ENCODE measurements around the gene ANKRD18A. TPM values are rescaled to one million over a fixed set of nuclear protein-coding genes. Genes with fewer than 3 reads are reported as not detected.
"Not testable (repeated sequence)": the region's sequence is repeated elsewhere in the genome, so short reads cannot be mapped to it uniquely, and the experiment has no call there.

Gene ANKRD18A
- total RNA-seq, 2 donors from 2014 or later: 0.09 to 0.14 TPM

DNA sequence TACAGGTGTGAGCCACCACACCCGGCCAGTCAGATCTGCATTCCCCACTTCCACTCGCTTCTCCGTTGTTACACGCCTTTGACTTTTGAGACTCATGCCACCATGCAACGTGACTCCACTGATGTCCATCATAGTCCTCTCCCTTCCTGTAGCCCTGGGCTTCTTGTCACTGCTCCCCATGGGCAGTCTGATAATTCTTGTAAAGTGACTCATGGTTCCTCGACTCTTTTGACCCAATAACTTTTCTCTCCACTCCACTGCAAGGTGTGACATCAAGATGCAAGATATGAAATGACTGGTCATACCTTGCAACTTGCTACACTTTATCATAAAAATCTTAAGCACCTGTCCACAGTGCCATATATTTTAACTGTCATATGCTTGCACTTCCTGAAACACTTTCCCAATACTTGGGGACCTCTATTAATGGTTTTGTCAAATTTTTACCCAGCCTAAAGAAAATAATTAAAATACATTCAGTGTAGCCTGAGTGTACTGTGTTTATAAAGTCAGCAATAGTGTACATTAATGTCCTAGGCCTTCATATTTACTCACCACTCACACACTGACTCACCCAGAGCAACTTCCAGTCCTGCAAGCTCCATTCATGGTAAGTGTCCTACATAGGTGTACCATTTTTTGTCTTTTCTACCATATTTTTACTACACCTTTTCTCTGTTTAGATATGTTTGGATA is 18.6 kb upstream of the ANKRD18A start:
- intact Hi-C loops (cut with DNase I): no loop called here
- no peak for DNase-seq (ENCODE audit: low spot score)

DNA sequence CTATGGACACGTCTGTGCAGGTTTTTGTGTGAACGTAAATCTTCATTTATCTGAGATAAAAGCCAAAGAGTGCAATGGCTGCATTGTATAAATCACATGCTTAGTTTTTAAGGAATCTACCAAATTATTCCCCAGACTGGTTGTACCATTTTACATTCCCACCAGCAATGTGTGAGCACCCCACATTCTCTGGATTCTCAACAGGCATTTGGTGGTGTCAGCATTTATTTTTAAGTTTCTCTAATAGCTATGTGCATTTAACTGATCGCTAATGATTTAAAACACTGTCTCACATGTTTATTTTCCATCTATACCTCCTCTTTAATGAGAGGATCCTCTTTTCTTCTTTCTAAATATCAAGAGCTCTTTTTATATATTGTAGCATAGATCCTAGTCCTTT is 13.9 kb upstream of the ANKRD18A start:
- intact Hi-C loops (cut with DNase I): no loop called here
- DNase-seq (ENCODE audit: low spot score): no peak

DNA sequence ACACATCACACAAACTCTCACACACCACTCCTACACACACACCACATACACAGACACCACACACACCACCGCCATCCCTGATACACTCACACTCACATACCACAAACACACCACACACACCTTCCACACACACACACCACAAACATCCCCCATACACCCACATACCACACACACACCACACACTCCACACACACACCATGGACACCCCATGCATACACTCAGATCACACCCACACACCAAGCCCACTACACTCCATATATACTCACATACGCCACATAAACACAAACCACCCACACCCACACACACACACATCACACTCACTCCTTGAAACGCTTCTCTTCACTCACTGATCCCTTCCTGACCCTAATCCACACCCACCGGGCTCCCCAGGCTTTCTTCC is 9.1 kb upstream of the ANKRD18A start:
- intact Hi-C loops (cut with DNase I): no loop called here

DNA sequence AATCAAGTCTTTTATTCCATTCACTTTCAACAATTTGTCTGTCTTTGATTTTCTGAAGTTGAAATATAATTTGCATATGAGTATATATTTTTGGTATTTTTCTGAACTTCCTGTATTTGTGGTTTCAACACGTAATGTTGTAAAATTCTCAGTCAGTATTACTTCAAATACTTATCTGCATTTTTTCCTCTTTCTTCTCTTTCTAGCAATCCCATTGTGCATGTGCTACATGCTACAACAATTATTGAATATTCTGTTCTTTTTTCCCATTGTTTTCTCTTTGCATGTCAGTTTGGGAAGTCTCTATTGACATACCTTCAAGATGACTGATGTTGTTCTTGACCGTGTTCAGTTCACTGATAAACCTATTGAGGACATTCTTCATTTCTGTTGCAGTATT is 5.6 kb upstream of the ANKRD18A start:
- no peak for DNase-seq (ENCODE audit: low spot score)
- intact Hi-C loops (cut with DNase I): no loop called here

More for the DNA sequence above, 9.1 kb upstream of the ANKRD18A start:
- no peak for DNase-seq (ENCODE audit: low spot score)

- intact Hi-C loops (cut with DNase I): no loop called here
- no peak for DNase-seq (ENCODE audit: low spot score)
Observed at GRCh38 chr9:38622951-38623350, 2.6 kb upstream of the ANKRD18A start.

DNA sequence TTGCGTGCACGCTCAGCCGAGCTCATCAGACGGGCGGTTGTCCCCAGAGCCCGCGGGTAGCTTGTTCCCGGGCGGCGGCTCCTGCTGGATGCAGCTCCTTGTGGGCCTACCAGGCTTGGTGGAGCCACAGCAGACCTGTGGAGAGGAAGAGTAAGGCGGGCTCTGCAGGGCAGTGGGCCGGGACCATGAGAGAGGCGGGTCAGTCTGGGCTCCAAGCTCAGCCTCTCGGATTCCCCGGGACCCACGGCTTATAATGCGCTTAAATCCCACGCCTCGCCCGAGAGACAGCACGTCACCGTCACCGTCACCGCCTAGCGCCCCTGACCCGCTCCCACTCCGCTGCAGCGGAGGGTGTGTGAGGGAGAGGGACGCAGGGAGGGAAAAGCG is 1.9 kb upstream of the ANKRD18A start:
- intact Hi-C loops (cut with DNase I): no loop called here
- DNase-seq (ENCODE audit: low spot score): peak; percentile 80

DNA sequence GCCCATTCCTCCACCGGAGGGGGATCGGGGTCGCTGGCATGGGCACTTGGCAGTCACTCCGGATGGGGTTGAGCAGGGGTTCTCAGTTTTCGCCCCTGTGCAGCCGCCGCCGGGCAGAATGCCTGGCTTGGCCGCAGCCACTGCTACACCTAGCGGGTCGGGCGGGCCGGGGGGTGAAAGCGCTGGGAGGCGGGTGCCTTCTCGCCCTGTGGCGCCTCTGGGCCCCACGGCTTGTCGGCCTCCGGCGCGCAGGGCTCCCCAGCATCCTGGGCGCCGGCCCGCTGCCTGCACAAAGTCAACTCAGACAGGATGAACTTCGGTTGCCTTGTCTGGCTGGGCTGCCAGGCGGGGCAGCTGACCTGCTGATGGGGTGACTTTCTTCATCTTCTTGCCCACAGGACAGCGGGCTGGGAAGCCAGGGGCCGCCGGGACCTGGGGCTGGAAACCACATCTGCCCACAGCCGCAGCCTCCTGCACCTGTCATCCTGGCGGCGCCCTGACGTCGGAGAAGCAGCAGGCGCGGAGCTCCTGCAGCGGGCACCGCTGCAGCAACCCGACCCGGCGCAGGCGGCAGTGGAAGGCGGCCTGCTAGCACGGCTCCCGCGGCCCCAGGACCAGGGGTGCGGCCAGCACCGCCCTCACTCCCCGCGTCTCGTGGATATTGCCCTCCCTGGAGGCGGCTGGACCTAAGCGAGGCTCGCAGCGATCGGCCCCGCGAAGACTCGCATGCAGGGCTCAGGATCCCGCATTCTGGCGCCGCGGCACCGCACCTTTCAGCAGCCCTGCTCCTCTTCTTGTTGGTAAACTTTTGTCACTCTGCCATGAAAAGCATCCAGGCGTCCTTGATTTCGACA is 1.3 kb upstream of the ANKRD18A start:
- intact Hi-C loops (cut with DNase I): no loop called here
- peak; percentile 78 for DNase-seq (ENCODE audit: low spot score)

DNA sequence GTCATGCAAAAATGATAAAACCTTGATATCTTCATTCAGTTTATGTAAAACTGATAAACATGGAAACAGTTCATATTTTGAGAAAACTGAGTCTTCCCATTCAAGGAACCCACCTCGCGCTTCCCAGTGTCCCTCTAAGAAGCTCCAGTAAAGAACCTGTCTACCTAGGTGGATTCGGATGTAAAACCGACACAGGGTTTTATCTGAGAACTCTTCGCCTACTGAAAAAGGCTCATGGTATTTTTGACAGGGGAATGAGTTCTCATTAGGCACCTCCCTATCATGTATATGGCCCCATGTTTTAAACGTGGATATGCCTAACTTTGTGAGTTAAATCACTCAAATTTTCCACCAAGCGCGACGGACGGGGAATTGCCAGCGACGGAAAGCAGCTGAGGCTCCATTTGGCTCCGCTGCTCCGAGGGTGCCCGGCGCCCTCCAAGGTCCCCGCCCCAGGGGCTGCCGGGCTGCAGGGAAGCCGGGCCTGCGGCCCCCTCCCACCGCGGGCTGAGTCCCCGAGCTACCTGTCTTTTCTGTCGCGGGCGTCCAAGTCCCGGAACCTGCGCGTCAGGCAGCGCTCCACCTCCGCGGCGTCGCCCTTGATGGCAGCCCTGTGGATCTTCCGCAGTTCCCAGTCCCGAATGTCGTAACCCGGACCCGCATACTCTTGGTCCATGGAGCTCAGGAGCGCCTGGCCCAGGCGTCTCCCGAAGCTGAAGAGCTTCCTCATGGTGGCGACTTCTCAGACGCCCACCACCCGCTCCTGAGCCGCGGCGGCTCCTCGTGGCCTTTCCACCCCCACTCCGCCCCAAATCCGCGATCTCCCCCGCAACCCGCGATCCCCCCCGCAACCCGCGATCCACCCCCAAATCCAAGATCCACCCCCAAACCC is 594 bp downstream of the ANKRD18A start:
- intact Hi-C loops (cut with DNase I): no loop called here
- DNase-seq (ENCODE audit: low spot score): peak; percentile 76

- DNase-seq (ENCODE audit: low spot score); intact Hi-C loops (cut with DNase I): not testable (repeated sequence)
Observed at GRCh38 chr9:38598029-38598745, 22.2 kb downstream of the ANKRD18A start.

DNA sequence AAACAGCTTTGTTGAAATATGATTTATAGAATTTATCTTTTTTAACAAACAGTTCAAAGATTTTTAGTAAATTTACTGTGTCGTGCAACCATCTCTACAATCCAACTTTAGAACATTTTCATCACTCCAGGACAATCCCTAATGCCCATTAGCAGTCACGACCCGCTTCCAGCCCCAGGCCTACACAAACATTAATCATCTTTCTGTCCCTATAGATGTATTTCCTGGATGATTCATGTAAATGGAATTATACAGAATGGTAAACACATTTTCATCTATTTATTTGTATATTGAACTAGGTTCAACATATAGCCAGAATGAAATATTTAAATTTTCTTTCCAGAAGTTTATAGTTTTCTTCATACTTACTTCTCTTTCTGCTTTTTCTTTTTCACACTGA is 25.3 kb downstream of the ANKRD18A start:
- DNase-seq (ENCODE audit: low spot score); intact Hi-C loops (cut with DNase I): not testable (repeated sequence)

DNA sequence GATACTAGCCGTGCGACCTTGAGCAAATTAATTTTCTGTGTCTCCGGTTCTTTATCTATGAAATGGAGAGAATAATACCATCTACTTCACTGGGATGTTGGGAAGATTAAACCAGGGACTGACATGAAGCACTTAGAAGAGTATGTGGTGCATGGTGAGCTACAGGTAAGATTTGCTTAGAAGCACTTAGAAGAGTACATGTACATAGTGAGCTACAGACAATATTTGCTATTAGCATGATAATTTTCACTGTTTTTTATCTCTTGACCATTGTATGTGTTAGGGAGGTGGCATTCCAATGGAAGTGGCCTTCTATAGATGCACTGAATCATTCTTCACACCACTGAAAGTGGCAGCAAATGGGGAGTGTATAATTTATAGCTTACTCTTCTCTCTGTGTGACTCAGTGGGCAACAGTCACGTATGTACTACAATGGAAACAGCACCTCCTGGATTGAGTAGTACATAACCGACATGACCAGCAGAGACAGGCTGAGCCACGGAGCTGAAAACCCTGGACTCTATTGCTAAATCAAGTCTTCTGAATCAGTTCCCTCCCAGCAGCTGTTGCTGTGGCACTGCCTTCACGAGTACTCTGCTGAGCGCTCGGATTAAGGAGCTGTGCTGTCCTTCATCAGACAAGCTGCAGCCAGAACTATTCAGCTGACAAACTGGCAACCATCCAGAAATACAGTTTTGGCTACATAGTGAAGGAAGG is 28.9 kb downstream of the ANKRD18A start:
- DNase-seq (ENCODE audit: low spot score); intact Hi-C loops (cut with DNase I): not testable (repeated sequence)

DNA sequence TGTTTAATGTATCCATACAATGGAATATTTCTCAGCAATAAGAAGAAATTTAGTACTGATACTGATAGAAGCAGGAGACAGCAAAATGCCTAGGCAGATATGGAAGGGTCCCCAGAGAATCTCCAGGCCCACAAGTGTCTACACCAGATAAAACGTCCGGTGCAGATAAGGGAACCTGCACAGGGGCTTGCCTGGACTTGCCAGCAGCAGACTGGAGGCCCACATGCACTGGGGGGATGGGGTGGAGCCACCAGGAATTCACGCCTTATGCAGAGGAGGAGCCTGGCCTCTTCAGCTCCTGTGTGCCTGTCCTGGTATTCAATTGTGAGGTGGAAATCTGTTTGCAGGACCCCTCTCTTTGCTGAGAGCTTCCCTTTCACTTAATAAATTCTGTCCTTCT is 36.6 kb downstream of the ANKRD18A start:
- intact Hi-C loops (cut with DNase I); DNase-seq (ENCODE audit: low spot score): not testable (repeated sequence)

- intact Hi-C loops (cut with DNase I); DNase-seq (ENCODE audit: low spot score): not testable (repeated sequence)
Observed at GRCh38 chr9:38580112-38580511, 40.3 kb downstream of the ANKRD18A start.

DNA sequence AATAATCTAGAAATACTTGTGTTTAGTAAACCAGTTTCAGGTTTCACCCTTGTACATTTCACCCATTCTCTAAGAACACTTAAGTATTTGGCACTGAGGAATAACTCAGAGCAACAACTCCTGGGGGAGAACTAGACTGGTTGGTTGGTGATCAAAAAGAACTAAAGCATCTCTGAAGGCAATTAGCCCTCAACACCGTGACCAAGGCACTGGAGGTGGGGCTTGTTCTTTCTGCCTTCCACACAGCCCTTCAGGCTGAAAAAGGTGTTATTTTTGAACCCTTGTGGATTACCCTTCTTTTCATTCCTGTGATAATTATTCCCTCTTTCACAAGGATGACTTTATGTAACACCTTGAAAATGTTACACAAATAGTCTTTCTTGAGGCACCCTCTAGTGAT is 44.2 kb downstream of the ANKRD18A start:
- DNase-seq (ENCODE audit: low spot score); intact Hi-C loops (cut with DNase I): not testable (repeated sequence)

- intact Hi-C loops (cut with DNase I); DNase-seq (ENCODE audit: low spot score): not testable (repeated sequence)
Observed at GRCh38 chr9:38566048-38566447, 54.3 kb downstream of the ANKRD18A start.

DNA sequence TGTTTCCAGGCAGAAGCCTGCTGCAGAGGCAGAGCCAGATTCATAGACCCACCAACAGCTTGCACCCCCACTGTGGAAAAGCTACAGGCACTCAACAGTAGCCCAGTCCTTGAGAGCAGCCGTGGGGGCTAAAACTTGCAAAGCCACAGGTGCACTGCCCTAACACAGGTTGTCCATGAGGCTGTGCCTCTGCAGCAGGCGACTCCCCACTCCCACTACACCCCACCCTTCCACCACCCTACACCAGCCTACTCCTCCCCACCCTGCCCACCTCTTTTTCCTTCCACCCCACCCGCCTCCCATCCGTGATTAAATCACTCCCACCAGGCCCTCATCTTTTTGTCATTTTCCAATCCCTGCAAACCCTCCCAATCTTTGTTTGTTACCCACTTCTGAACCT is 55.2 kb downstream of the ANKRD18A start:
- intact Hi-C loops (cut with DNase I): not testable (repeated sequence)

DNA sequence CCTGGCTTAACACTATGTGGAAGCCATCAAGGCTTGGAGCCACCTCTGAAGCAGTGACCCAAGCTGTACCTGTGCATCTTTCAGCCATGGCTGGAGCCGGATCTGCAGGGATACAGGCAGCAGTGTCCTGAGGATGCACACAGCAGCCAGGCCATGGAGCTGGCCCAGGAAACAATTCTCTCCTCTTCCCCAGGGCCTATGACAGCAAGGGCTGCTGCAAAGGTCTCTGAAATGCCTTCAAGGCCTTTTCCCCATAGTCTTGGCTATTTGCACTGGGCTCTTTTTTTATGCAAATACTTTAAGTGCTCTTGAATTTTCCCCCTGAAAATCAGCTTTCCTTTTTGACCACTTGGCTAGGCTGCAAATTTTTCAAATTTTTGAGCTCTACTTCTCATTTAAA is 56.5 kb downstream of the ANKRD18A start:
- intact Hi-C loops (cut with DNase I); DNase-seq (ENCODE audit: low spot score): not testable (repeated sequence)

More for the DNA sequence above, 55.2 kb downstream of the ANKRD18A start:
- not testable (repeated sequence) for DNase-seq (ENCODE audit: low spot score)

DNA sequence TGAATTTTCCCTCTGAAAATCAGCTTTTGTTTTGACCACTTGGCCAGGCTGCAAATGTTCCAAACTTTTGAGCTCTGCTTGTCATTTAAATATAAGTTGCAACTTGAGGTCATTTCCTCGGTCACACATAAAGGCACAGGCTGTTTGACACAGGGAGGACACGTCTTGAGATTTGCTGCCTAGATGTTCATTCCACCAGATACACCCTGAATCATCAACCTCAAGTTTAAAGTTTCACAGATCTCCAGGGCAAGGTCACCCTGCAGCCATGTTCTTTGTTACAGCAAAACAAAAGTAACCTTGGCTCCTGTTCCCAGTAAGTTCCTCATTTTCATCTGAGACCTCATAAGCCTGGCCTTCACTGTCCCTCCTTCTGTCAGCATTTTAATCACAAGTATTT is 59.3 kb downstream of the ANKRD18A start:
- intact Hi-C loops (cut with DNase I); DNase-seq (ENCODE audit: low spot score): not testable (repeated sequence)

Data from posterior vena cava (tissue), 2 donors.